Endothelial cell (in vitro differentiated cells): Measurements from ENCODE around the gene DEUP1. TPM values are rescaled to one million over a fixed set of nuclear protein-coding genes. Genes with fewer than 3 reads are reported as not detected.
"Not testable (repeated sequence)": the region's sequence is repeated elsewhere in the genome, so short reads cannot be mapped to it uniquely, and the experiment has no call there.

Experiments
- DNase-seq: peaks from one replicate; pipeline ENCODE4 v3.0.0; 2021; ENCODE audit warnings: low spot score
- H3K27ac Mint-ChIP-seq: one replicate; pipeline ENCODE4 v1.8.0; 2021; ENCODE audit warnings: mixed read lengths, inconsistent platforms; ENCODE audit not compliant: unreplicated experiment
- H3K27me3 Mint-ChIP-seq: one replicate; pipeline ENCODE4 v1.8.0; 2021; ENCODE audit warnings: mild to moderate bottlenecking, moderate library complexity, mixed read lengths, inconsistent platforms; ENCODE audit not compliant: unreplicated experiment
- H3K36me3 Mint-ChIP-seq: one replicate; pipeline ENCODE4 v1.8.0; 2021; ENCODE audit warnings: mild to moderate bottlenecking, low read depth, mixed read lengths, inconsistent platforms; ENCODE audit not compliant: unreplicated experiment
- H3K4me1 Mint-ChIP-seq: one replicate; pipeline ENCODE4 v1.8.0; 2021; ENCODE audit warnings: mild to moderate bottlenecking, mixed read lengths, inconsistent platforms; ENCODE audit not compliant: unreplicated experiment
- H3K4me3 Mint-ChIP-seq: one replicate; pipeline ENCODE4 v1.8.0; 2021; ENCODE audit warnings: mild to moderate bottlenecking, mixed read lengths, inconsistent platforms; ENCODE audit not compliant: unreplicated experiment
- H3K9me3 Mint-ChIP-seq: one replicate; pipeline ENCODE4 v1.8.0; 2021; ENCODE audit warnings: mixed read lengths, inconsistent platforms; ENCODE audit not compliant: unreplicated experiment
- total RNA-seq: library from RNA; stranded (reverse); fragmentation: NEBNext Ultra II Directional; extraction: Animal tissue kit (Norgen Biotek cat#: 25700); gene quantifications from one replicate; pipeline ENCODE4 v1.2.1, GENCODE V29; 2021; ENCODE audit not compliant: unreplicated experiment
- TF ChIP-seq, protein P1 (sequence below): fragments of 200-600 bp; sonication (generic); IDR thresholded peaks from one replicate; pipeline ENCODE4 v1.5.0; 2021; ENCODE audit warnings: antibody characterized with exemption; ENCODE audit not compliant: unreplicated experiment

The DEUP1 gene
- total RNA-seq, 1 donor from 2014 or later, result not detected

DNA sequence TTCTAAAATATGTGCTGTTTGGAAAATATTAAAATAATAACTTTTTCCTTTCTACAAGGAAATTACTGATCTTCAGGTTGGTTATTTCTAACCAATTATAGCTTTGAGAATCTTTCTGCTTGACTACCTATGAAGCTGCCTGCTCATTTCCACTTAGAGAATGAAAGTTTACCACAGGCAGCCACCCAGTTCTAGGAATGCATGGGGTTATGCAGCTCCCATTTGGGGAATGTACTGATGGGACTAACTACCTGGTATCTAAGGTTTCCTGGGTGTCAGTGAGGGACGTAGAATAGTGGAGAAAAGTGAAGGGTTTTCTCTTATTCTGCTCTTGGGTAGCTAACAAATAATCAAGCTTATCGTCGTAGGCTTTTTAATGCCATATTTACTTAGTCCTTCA, 73.4 kb downstream of the DEUP1 start:
- DNase-seq, result no peak
- no peaks in the 10 kb centered on the region for H3K9me3 Mint-ChIP-seq
- no peak overlapping the region for H3K4me3 Mint-ChIP-seq
- H3K36me3 Mint-ChIP-seq, result no peaks in the 10 kb centered on the region
- H3K27ac Mint-ChIP-seq, result no peak overlapping the region
- TF ChIP-seq, protein P1, sequence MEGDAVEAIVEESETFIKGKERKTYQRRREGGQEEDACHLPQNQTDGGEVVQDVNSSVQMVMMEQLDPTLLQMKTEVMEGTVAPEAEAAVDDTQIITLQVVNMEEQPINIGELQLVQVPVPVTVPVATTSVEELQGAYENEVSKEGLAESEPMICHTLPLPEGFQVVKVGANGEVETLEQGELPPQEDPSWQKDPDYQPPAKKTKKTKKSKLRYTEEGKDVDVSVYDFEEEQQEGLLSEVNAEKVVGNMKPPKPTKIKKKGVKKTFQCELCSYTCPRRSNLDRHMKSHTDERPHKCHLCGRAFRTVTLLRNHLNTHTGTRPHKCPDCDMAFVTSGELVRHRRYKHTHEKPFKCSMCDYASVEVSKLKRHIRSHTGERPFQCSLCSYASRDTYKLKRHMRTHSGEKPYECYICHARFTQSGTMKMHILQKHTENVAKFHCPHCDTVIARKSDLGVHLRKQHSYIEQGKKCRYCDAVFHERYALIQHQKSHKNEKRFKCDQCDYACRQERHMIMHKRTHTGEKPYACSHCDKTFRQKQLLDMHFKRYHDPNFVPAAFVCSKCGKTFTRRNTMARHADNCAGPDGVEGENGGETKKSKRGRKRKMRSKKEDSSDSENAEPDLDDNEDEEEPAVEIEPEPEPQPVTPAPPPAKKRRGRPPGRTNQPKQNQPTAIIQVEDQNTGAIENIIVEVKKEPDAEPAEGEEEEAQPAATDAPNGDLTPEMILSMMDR, result no peak
- no peaks in the 10 kb centered on the region for H3K4me1 Mint-ChIP-seq
- H3K27me3 Mint-ChIP-seq, result no peaks in the 10 kb centered on the region

GRCh38 chr11:93407777-93408401, 77.3 kb downstream of the DEUP1 start:
- no peaks in the 10 kb centered on the region for H3K27me3 Mint-ChIP-seq
- no peaks in the 10 kb centered on the region for H3K9me3 Mint-ChIP-seq
- no peak overlapping the region for H3K4me3 Mint-ChIP-seq
- no peak overlapping the region for H3K27ac Mint-ChIP-seq
- no peak for DNase-seq
- no peaks in the 10 kb centered on the region for H3K4me1 Mint-ChIP-seq
- H3K36me3 Mint-ChIP-seq, result no peaks in the 10 kb centered on the region
- TF ChIP-seq, protein P1, result no peak

GRCh38 chr11:93410441-93410840, 79.9 kb downstream of the DEUP1 start:
- no peak for DNase-seq
- Mint-ChIP-seq H3K4me3 (no peak overlapping the region), H3K4me1 (no peaks in the 10 kb centered on the region)

GRCh38 chr11:93411705-93412104, 81.2 kb downstream of the DEUP1 start:
- Mint-ChIP-seq H3K9me3 (no peaks in the 10 kb centered on the region), H3K4me3 (no peak overlapping the region), H3K4me1 (no peaks in the 10 kb centered on the region), H3K27ac (no peak overlapping the region), H3K36me3 (no peaks in the 10 kb centered on the region), H3K27me3 (no peaks in the 10 kb centered on the region)
- DNase-seq, result no peak
- TF ChIP-seq, protein P1, result no peak

More at GRCh38 chr11:93410441-93410840, 79.9 kb downstream of the DEUP1 start:
- no peaks in the 10 kb centered on the region for H3K36me3 Mint-ChIP-seq
- H3K27ac Mint-ChIP-seq, result no peak overlapping the region
- H3K9me3 Mint-ChIP-seq, result no peaks in the 10 kb centered on the region
- no peaks in the 10 kb centered on the region for H3K27me3 Mint-ChIP-seq
- TF ChIP-seq, protein P1, result no peak

DNA sequence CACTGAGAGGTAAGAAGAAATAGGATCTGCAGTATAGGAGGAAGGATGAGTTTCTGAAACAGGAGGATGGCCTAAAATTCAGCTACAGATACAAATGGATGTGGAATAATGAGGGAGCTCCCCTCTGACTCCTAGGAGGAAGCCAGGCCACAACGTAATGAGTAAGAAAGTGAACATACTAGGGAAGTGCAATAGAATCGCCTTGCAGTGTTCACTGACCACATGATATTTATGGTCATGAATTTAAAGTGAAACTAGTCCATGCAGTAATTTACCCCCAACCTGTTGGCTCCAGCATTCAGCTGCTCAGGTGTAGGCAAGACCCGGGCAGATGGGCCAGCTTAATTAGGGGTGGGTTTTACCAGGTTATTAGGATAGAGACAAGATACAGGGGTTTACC, 101.7 kb downstream of the DEUP1 start:
- no peak for DNase-seq
- TF ChIP-seq, protein P1, result no peak
- Mint-ChIP-seq H3K4me1 (no peaks in the 10 kb centered on the region), H3K36me3 (no peaks in the 10 kb centered on the region), H3K4me3 (no peak overlapping the region), H3K27me3 (no peaks in the 10 kb centered on the region), H3K9me3 (no peaks in the 10 kb centered on the region), H3K27ac (no peak overlapping the region)

GRCh38 chr11:93443232-93443631, 112.7 kb downstream of the DEUP1 start:
- H3K4me3 Mint-ChIP-seq, H3K4me1 Mint-ChIP-seq, H3K27ac Mint-ChIP-seq, H3K36me3 Mint-ChIP-seq, H3K9me3 Mint-ChIP-seq, DNase-seq, H3K27me3 Mint-ChIP-seq: not testable (repeated sequence)
